HepG2 (cell line): ENCODE measurements around the gene HOXD1. TPM values are rescaled to one million over a fixed set of nuclear protein-coding genes. Genes with fewer than 3 reads are reported as not detected.

Source experiments
- AGO2 ChIP-seq: fragments of 200-400 bp; formaldehyde crosslinking; optimal IDR thresholded peaks from 2 replicates; pipeline ENCODE3; 2017; ENCODE audit warnings: mild to moderate bottlenecking, low read depth, low read length, moderate library complexity
- AKAP8 ChIP-seq: sonication (generic); formaldehyde crosslinking; IDR thresholded peaks from 2 replicates; pipeline ENCODE4 v1.5.1; 2020; ENCODE audit warnings: mild to moderate bottlenecking, missing genetic modification reagents
- ATAD3A ChIP-seq: sonication (generic); formaldehyde crosslinking; IDR thresholded peaks from 2 replicates; pipeline ENCODE4 v1.4.0; 2020; ENCODE audit warnings: missing genetic modification reagents
- ATF7-NPFF ChIP-seq: sonication (generic); formaldehyde crosslinking; IDR thresholded peaks from 2 replicates; pipeline ENCODE4 v1.8.1; 2023; ENCODE audit warnings: mild to moderate bottlenecking, low read depth, missing genetic modification reagents, moderate library complexity
- CENPX ChIP-seq: sonication (generic); formaldehyde crosslinking; IDR thresholded peaks from 2 replicates; pipeline ENCODE4 v1.9.0; 2021; ENCODE audit warnings: mild to moderate bottlenecking, missing genetic modification reagents, moderate library complexity
- ELF3 ChIP-seq: IDR thresholded peaks from 2 replicates; pipeline ENCODE4 v1.6.1; 2016; ENCODE audit warnings: missing genetic modification reagents, missing compliant biosample characterization
- EZH2 ChIP-seq: conservative IDR thresholded peaks from 2 replicates; pipeline ENCODE4 v1.6.1; 2012; ENCODE audit warnings: mild to moderate bottlenecking, low read depth, low read length, moderate library complexity
- GATAD1 ChIP-seq: IDR thresholded peaks from 2 replicates; pipeline ENCODE4 v1.6.1; 2016; ENCODE audit warnings: missing genetic modification reagents, missing compliant biosample characterization
- HNF1A ChIP-seq, 2 experiments: sonication (generic) in 1 of 2; formaldehyde crosslinking in 1 of 2; IDR thresholded peaks; 2 replicates each; pipeline versions ENCODE4 v1.4.0 to v1.6.1; 2016 to 2020; ENCODE audit warnings: borderline replicate concordance in 1 of 2, low read depth in 1 of 2, mild to moderate bottlenecking in 1 of 2, missing genetic modification reagents in 1 of 2
- KDM2A ChIP-seq: sonication (generic); formaldehyde crosslinking; IDR thresholded peaks from 2 replicates; pipeline ENCODE4 v1.4.0; 2020; ENCODE audit warnings: low read depth, missing genetic modification reagents, borderline replicate concordance
- KMT2B ChIP-seq: IDR thresholded peaks from 2 replicates; pipeline ENCODE4 v1.6.1; 2016; ENCODE audit warnings: missing genetic modification reagents, missing compliant biosample characterization
- MAFG ChIP-seq: sonication (generic); formaldehyde crosslinking; IDR thresholded peaks from 2 replicates; pipeline ENCODE4 v1.5.1; 2020; ENCODE audit warnings: mild to moderate bottlenecking, missing genetic modification reagents
- MEIS2 ChIP-seq: sonication (generic); formaldehyde crosslinking; IDR thresholded peaks from 2 replicates; pipeline ENCODE4 v1.9.0; 2021; ENCODE audit warnings: mild to moderate bottlenecking, missing genetic modification reagents
- RXRA ChIP-seq: sonication (generic); formaldehyde crosslinking; IDR thresholded peaks from 2 replicates; pipeline ENCODE4 v1.5.1; 2020; ENCODE audit warnings: missing genetic modification reagents
- THAP8 ChIP-seq: sonication (generic); formaldehyde crosslinking; IDR thresholded peaks from 2 replicates; pipeline ENCODE4 v1.5.1; 2020; ENCODE audit warnings: missing genetic modification reagents, mild to moderate bottlenecking, borderline replicate concordance
- XBP1 ChIP-seq: sonication (generic); formaldehyde crosslinking; IDR thresholded peaks from 2 replicates; pipeline ENCODE4 v1.5.0; 2020; ENCODE audit warnings: missing genetic modification reagents
- ZFP36L1 ChIP-seq: sonication (generic); formaldehyde crosslinking; IDR thresholded peaks from 2 replicates; pipeline ENCODE4 v1.8.0; 2022; ENCODE audit warnings: mild to moderate bottlenecking, missing genetic modification reagents, moderate library complexity
- ZFP91 ChIP-seq: sonication (generic); formaldehyde crosslinking; IDR thresholded peaks from 2 replicates; pipeline ENCODE4 v1.9.0; 2022; ENCODE audit warnings: missing genetic modification reagents, mild to moderate bottlenecking, borderline replicate concordance
- ZNF501 ChIP-seq: sonication (generic); formaldehyde crosslinking; IDR thresholded peaks from 2 replicates; pipeline ENCODE4 v1.5.1; 2020; ENCODE audit warnings: mild to moderate bottlenecking, moderate library complexity, missing genetic modification reagents
- ZNF607 ChIP-seq: sonication (generic); formaldehyde crosslinking; IDR thresholded peaks from 2 replicates; pipeline ENCODE4 v1.5.1; 2020; ENCODE audit warnings: missing genetic modification reagents, mild to moderate bottlenecking, borderline replicate concordance
- ZNF672 ChIP-seq: sonication (generic); formaldehyde crosslinking; IDR thresholded peaks from 2 replicates; pipeline ENCODE4 v1.8.1; 2022; ENCODE audit warnings: missing genetic modification reagents
- ZNF776 ChIP-seq: sonication (generic); formaldehyde crosslinking; IDR thresholded peaks from 2 replicates; pipeline ENCODE4 v1.4.0; 2020; ENCODE audit warnings: mild to moderate bottlenecking, missing genetic modification reagents
- ZNF782 ChIP-seq: sonication (generic); formaldehyde crosslinking; IDR thresholded peaks from 2 replicates; pipeline ENCODE4 v1.4.0; 2020; ENCODE audit warnings: missing genetic modification reagents, mild to moderate bottlenecking, borderline replicate concordance
- ZNF788 ChIP-seq: sonication (generic); formaldehyde crosslinking; IDR thresholded peaks from 2 replicates; pipeline ENCODE4 v1.5.0; 2020; ENCODE audit warnings: mild to moderate bottlenecking, missing genetic modification reagents, borderline replicate concordance
- ZNF841 ChIP-seq: sonication (generic); formaldehyde crosslinking; IDR thresholded peaks from 2 replicates; pipeline ENCODE4 v1.8.1; 2023; ENCODE audit warnings: missing genetic modification reagents, borderline replicate concordance
- polyA plus RNA-seq, 8 experiments: library from polyadenylated mRNA; depleted of rRNA in 3 of 8; stranded (reverse) in 7 of 8; unstranded in 1 of 8; fragments of >200 nt; fragmentation: Illumina TruSeq in 4 of 8; extraction: Trizol in 4 of 8; gene quantifications; 2 replicates each; pipeline versions ENCODE4 v1.2.1 to v1.2.3, GENCODE V29; 2011 to 2016; ENCODE audit warnings: low read depth in 4 of 8, missing spikeins in 1 of 8, mixed read lengths in 1 of 8; ENCODE audit not compliant: insufficient read depth in 1 of 8
- total RNA-seq, 5 experiments: library from RNA; depleted of rRNA; stranded (reverse); fragments of >200 nt; fragmentation: Illumina TruSeq; extraction: Trizol; gene quantifications; 2 replicates each; pipeline ENCODE4 v1.2.3, GENCODE V29; 2016; ENCODE audit warnings: low read depth in 1 of 5

HOXD1 gene
- total and polyA plus RNA-seq, 2 of the 13 experiments (the other 11 are each of a cell fraction or from before 2014, with no cell fraction given), result 10.0 to 22.3 TPM

GRCh38 chr2:176159663-176160250, 28.7 kb upstream of the HOXD1 start (continued):
- TF ChIP-seq ZNF501 (peak; percentile 27; the same call in 1 of the 2 replicates), ZNF672 (CRISPR knock-in tag) (no peak), ZNF782 (CRISPR knock-in tag) (no peak), ZFP36L1 (no peak), ZNF788 (CRISPR knock-in tag) (0 out of 2 replicates have a peak, but pooled peaks have one; percentile 13), ELF3 (CRISPR knock-in tag) (peak; percentile 27; the same call in 1 of the 2 replicates), KMT2B (CRISPR knock-in tag) (no peak), ZNF607 (0 out of 2 replicates have a peak, but pooled peaks have one; percentile 31), MAFG (peak; percentile 58; the same call in 1 of the 2 replicates), HNF1A (IDR thresholded peaks at IDR 0.05; ENCODE audit: low read depth) (no peak), HNF1A (CRISPR knock-in tag; IDR thresholded peaks at IDR 0.05; ENCODE audit: borderline replicate concordance) (no peak), THAP8 (CRISPR knock-in tag) (0 out of 2 replicates have a peak, but pooled peaks have one; percentile 62), ATF7-NPFF (peak; percentile 26; the same call in 1 of the 2 replicates), AGO2 (peak; percentile 37), ATAD3A (CRISPR knock-in tag) (no peak), EZH2 (peak; percentile 98), XBP1 (CRISPR knock-in tag) (no peak), MEIS2 (CRISPR knock-in tag) (no peak), ZFP91 (peak; percentile 41; the same call in 1 of the 2 replicates), CENPX (CRISPR knock-in tag) (no peak), GATAD1 (CRISPR knock-in tag) (no peak), RXRA (0 out of 2 replicates have a peak, but pooled peaks have one; percentile 14), ZNF776 (CRISPR knock-in tag) (0 out of 2 replicates have a peak, but pooled peaks have one; percentile 38), AKAP8 (CRISPR knock-in tag) (no peak), ZNF841 (CRISPR knock-in tag) (no peak), KDM2A (CRISPR knock-in tag) (peak; percentile 33; the same call in 1 of the 2 replicates)
